Stimulated activated CD4-positive, alpha-beta T cell treated with anti-CD3 and anti-CD28 coated beads, Interleukin-12 subunit alpha, Interleukin-12 subunit beta, amount 100 ng/mL, for 4 hours (primary cell): ENCODE measurements around the gene EPC1.
"Not testable (repeated sequence)": the region's sequence is repeated elsewhere in the genome, so short reads cannot be mapped to it uniquely, and the experiment has no call there.

Experiments used
- DNase-seq: peaks from one replicate; pipeline ENCODE4 v3.0.0-alpha.2; 2020

The EPC1 gene

DNA sequence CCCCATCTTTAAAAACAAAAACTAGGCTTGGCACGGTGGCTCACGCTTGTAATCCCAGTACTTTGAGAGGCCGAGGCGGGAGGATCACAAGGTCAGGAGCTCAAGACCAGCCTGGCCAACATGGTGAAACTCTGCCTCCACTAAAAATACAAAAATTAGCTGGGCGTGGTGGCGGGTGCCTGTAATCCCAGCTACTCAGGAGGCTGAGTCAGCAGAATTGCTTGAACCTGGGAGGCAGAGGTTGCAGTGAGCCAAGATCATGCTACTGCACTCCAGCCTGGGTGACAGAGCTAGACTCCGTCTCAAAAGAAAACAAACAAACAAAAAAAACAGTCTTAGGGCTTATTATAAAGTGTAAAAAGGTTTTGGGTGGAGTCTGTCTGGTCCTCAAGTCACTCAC lies 117.2 kb downstream of the EPC1 start:
- not testable (repeated sequence) for DNase-seq

GRCh38 chr10:32229170-32229569 lies 117.8 kb downstream of the EPC1 start:
- DNase-seq: no peak

GRCh38 chr10:32227802-32228201 lies 119.2 kb downstream of the EPC1 start:
- no peak for DNase-seq

DNA sequence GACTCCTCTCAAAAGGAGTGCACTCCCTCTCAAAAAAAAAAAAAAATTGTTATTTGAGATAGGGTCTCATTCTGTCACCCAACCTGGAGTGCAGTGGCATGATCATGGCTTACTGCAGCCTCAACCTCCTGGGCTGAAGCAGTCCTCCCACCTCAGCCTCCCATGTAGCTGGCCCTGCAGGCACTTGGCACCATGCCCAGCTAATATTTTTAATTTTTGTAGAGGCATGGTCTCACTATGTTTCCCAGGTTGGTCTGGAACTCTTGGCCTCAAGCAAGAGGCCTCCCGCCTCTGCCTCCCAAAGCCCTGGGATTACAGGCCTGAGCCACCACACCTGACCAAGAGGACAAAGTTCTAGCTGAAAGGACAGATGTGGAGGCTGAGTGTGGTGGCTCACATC lies 120.3 kb downstream of the EPC1 start:
- DNase-seq: no peak

GRCh38 chr10:32225976-32226375 lies 121.0 kb downstream of the EPC1 start:
- no peak for DNase-seq

DNA sequence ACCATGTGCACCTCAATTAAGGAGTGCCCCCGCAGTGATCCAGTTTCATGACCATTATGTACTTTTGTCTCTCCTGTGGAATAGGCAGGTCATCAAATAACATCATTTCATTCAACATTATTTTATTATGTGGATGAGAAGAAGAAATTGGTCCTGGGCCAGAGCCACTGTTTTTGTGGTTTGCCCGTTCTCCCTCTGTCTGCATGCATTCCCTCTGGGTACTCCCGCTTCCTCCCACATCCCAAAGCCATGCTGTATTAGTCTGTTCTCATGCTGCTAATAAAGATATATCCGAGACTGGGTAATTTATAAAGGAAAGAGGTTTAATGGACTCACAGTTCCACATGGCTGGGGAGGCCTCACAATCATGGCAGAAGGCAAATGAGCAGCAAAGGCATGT lies 124.6 kb downstream of the EPC1 start:
- not testable (repeated sequence) for DNase-seq

DNA sequence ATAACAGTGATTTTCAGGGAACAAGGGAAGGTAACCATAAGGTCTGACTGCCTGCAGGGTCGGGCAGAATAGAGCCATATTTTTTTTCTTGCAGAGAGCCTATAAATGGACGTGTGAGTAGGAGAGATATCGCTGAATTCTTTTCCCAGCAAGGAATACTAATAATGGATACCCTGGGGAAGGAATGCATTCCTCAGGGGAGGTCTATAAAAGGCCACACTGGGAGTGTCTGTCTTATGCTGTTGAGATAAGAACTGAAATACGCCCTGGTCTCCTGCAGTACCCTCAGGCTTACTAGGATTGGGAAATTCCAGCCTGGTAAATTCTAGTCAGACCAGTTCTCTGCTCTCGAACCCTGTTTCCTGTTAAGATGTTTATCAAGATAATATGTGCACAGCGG lies 127.8 kb downstream of the EPC1 start:
- DNase-seq: not testable (repeated sequence)

- DNase-seq: not testable (repeated sequence)
Observed at GRCh38 chr10:32218206-32219044, 128.5 kb downstream of the EPC1 start.
